Skeletal muscle tissue (tissue), 4 donors: Measurements from ENCODE around the gene GGCX. TPM values are rescaled to one million over a fixed set of nuclear protein-coding genes. Genes with fewer than 3 reads are reported as not detected.
"Not testable (repeated sequence)": the region's sequence is repeated elsewhere in the genome, so short reads cannot be mapped to it uniquely, and the experiment has no call there.

ENCODE experiments used
- H3K27ac ChIP-seq: one replicate; pipeline ENCODE4 v1.7.0; 2013; ENCODE audit warnings: mild to moderate bottlenecking, low read depth, low read length, inconsistent platforms
- H3K27me3 ChIP-seq, 3 donors: one replicate each; pipeline ENCODE4 v1.7.0; 2013; ENCODE audit warnings: low read length in 3 of 3; ENCODE audit not compliant: control insufficient read depth in 3 of 3, insufficient read depth in 3 of 3
- H3K36me3 ChIP-seq, 3 donors: one replicate each; pipeline ENCODE4 v1.7.0; 2013; ENCODE audit warnings: low read length in 3 of 3; ENCODE audit not compliant: control insufficient read depth in 3 of 3, insufficient read depth in 3 of 3
- H3K4me1 ChIP-seq, 3 donors: one replicate each; pipeline ENCODE4 v1.7.0; 2013; ENCODE audit warnings: low read length in 3 of 3, mild to moderate bottlenecking in 3 of 3; ENCODE audit not compliant: control insufficient read depth in 3 of 3, insufficient read depth in 3 of 3
- H3K4me3 ChIP-seq, 3 donors: one replicate each; pipeline ENCODE4 v1.7.0; 2013; ENCODE audit warnings: low read length in 3 of 3
- H3K9ac ChIP-seq, 3 donors: one replicate each; pipeline ENCODE4 v1.7.0; 2013; ENCODE audit warnings: low read length in 3 of 3, mild to moderate bottlenecking in 3 of 3, moderate library complexity in 2 of 3, low read depth in 1 of 3
- H3K9me3 ChIP-seq, 3 donors: one replicate each; pipeline ENCODE4 v1.7.0; 2013; ENCODE audit warnings: low read length in 3 of 3; ENCODE audit not compliant: control insufficient read depth in 3 of 3
- total RNA-seq: library from RNA; depleted of rRNA; stranded (reverse); fragments of >200 nt; gene quantifications from one replicate; pipeline ENCODE4 v1.2.3, GENCODE V29; 2014
- donor health status: Osteomylitis.

GGCX gene
- total RNA-seq, 1 donor from 2014 or later: 24.5 TPM

DNA sequence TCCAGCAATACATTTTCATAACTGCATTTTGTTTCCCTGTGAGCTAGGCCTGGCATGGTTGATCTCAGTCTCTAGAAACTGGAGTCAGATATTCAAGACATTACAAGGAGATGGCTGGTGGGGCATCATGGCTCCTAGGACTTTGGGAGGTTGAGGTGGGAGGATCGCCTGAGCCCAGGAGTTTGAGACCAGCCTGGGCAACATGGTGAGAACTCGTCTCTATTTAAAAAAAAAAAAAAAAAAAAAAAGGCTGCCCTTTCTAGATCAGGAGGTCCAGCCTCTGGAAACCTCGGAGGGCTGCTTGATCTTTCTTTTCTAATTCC lies 15.7 kb upstream of the GGCX start:
- Histone ChIP-seq H3K9ac (no peak overlapping the region), H3K27me3 (no peaks in the 10 kb centered on the region), H3K4me1 (peaks cover 23 to 33% (median 26%) of the 10 kb centered on the region in 3 donors), H3K36me3 (no peaks in the 10 kb centered on the region), H3K27ac (peak overlapping the region; percentile 76), H3K4me3 (peak overlapping the region in 1 of 3 donors; percentile 51), H3K9me3 (no peaks in the 10 kb centered on the region)

DNA sequence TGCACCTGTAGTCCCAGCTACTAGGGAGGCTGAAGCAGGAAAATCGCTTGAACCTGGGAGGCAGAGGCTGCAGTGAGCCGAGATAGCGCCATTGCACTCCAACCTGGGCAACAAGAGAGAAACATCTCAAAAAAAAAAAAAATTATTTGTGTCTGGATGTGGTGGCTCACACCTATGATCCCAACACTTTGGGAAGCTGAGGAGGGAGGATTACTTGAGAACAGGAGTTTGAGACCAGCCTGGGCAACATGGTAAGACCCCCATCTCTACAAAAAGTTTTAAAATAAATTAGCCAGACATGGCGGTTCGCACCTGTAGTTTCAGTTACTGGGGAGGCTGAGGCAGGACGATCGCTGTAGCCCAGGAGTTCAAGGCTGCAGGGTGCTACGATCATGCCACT lies 14.4 kb upstream of the GGCX start:
- H3K36me3 ChIP-seq: no peaks in the 10 kb centered on the region
- H3K27ac ChIP-seq: no peak overlapping the region
- H3K9ac ChIP-seq: no peak overlapping the region
- no peak overlapping the region for H3K4me3 ChIP-seq
- no peaks in the 10 kb centered on the region for H3K27me3 ChIP-seq
- no peaks in the 10 kb centered on the region for H3K9me3 ChIP-seq
- peaks cover 23 to 33% (median 26%) of the 10 kb centered on the region in 3 donors for H3K4me1 ChIP-seq

DNA sequence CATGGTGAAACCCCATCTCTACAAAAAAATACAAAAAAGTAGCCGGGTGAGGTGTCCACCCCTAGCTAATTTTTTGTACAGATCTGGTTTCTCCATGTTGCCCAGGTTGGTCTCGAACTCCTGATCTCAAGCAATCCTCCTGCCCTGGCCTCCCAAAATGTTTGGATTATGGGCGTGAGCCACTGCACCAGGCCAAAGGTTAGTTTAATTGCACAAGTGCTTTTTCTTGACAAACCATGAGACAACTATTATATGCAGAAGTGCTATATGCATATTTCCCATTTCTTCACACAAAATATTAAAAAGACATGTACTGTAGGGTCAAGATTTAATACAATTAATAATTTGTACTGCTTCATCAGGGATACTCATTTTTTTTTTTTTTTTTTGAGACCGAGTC lies 5.0 kb upstream of the GGCX start:
- H3K27me3 ChIP-seq: no peaks in the 10 kb centered on the region
- H3K36me3 ChIP-seq: no peaks in the 10 kb centered on the region
- H3K27ac ChIP-seq: no peak overlapping the region

DNA sequence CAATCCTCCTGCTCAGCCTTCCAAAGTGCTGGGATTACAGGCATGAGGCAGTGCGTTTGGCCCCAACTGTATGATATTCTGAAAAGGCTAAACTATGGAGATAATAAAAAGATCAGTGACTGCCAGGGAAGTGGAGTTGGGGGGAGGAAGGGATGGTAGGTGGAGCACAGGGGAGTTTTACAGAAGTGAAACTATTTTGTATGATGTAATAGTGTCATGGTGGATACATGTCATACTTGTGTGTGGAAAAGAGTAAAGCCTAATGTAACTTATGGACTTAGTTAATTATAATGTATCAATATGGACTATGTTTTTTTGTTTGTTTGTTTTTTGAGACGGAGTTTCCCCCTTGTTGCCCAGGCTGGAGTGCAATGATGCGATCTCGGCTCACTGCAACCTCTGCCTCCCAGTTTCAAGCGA lies 2.9 kb upstream of the GGCX start:
- Histone ChIP-seq H3K4me1 (peaks cover 10 to 20% (median 16%) of the 10 kb centered on the region in 3 donors), H3K9ac (no peak overlapping the region), H3K4me3 (no peak overlapping the region), H3K27ac (no peak overlapping the region), H3K9me3 (no peaks in the 10 kb centered on the region), H3K27me3 (no peaks in the 10 kb centered on the region), H3K36me3 (peaks cover 0 to 1% (median under 1%) of the 10 kb centered on the region in 3 donors)

More for the DNA sequence above, 5.0 kb upstream of the GGCX start:
- Histone ChIP-seq H3K4me3 (no peak overlapping the region), H3K4me1 (peaks cover 0 to 5% (median 2%) of the 10 kb centered on the region in 3 donors), H3K9ac (no peak overlapping the region), H3K9me3 (no peaks in the 10 kb centered on the region)

DNA sequence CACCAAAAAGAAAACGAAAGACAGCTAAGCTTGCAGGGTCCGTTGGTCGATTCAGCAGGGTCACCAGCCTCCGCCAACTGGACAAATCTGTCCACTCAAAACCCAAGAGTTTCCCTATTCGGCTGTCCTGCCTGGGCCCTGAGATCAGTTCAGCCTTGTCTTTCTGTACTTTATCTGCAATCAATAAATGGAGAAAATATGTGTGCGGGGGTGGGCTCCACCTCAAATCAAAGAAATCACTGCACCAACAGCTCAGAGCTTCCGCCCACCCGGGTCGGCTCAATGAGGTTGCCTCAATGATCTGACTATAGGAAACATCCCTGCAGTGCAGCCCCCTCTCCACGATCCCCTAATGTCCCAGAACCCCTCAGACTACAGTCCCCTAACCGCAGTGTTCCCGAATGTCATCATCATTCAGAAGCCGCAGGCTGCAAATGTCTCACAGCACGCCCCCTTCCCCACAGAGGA lies 447 bp downstream of the GGCX start:
- peak overlapping the region; percentile 80 for H3K27ac ChIP-seq
- no peaks in the 10 kb centered on the region for H3K9me3 ChIP-seq
- peaks cover 10 to 23% (median 16%) of the 10 kb centered on the region in 3 donors for H3K4me1 ChIP-seq
- H3K9ac ChIP-seq: peak overlapping the region; percentile 96 to 100 (median 98)
- no peaks in the 10 kb centered on the region for H3K27me3 ChIP-seq
- H3K36me3 ChIP-seq: peaks cover 12 to 16% (median 15%) of the 10 kb centered on the region in 3 donors
- peak overlapping the region; percentile 97 to 99 (median 97) for H3K4me3 ChIP-seq

DNA sequence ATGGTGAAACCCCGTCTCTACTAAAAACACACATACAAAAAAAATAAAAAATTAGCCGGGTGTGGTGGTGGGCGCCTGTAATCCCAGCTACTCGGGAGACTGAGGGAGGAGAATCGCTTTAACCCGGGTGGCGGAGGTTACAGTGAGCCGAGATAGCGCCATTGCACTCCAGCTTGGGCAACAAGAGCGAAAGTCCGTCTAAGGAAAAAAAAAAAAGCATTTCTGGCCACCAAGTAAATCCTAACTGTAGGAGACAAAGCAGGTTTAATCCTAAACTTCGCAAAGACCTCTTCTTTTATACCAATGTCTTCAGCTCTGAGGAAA lies 928 bp downstream of the GGCX start:
- Histone ChIP-seq H3K36me3 (peaks cover 14 to 17% (median 16%) of the 10 kb centered on the region in 3 donors), H3K9ac (peak overlapping the region; percentile 96 to 100 (median 98)), H3K4me1 (peaks cover 10 to 23% (median 16%) of the 10 kb centered on the region in 3 donors), H3K4me3 (peak overlapping the region; percentile 97 to 99 (median 97))
- not testable (repeated sequence) for H3K27ac ChIP-seq, H3K9me3 ChIP-seq, H3K27me3 ChIP-seq

DNA sequence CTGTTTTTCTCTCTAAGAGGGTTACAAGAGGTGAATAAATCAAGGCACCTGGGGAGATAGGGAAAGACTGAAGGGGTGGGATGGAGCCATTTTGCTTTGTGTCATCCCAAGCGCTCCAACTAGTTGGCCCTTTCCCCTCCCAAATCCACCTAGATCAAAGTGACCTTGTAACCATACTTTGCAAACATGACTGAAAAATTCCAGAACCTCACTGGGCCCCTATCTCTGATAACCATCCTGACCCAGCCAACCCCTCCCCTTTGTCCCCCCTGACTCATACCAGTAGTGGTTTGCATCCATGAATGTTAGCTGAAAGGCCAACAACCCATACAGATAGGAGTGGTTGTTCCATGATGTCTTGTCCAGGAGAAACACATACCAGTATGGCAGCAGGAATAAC lies 3.1 kb downstream of the GGCX start:
- Histone ChIP-seq H3K9ac (peak overlapping the region in 1 of 3 donors; percentile 11), H3K27ac (no peak overlapping the region), H3K9me3 (no peaks in the 10 kb centered on the region), H3K4me1 (peaks cover 10 to 23% (median 16%) of the 10 kb centered on the region in 3 donors), H3K27me3 (no peaks in the 10 kb centered on the region), H3K4me3 (no peak overlapping the region), H3K36me3 (peaks cover 30 to 37% (median 33%) of the 10 kb centered on the region in 3 donors)

DNA sequence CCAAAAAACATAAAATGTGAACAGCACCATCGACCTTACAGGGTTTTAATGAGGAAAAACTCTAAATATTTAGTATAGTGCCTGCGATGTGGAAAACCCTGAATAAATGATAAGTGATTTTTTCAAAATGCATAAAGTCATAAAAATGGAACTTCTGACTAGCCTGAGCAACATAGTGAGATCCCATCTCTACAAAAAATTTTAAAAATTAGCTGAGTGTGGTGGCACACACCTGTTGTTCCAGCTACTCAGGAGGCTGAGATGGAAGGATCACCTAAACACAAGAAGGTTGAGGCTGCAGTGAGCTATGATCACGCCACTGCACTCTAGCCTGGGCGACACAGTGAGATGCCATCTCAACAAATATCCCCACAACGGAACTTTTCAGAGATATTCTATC lies 4.2 kb downstream of the GGCX start:
- H3K36me3 ChIP-seq: peaks cover 40 to 45% (median 40%) of the 10 kb centered on the region in 3 donors
- H3K27me3 ChIP-seq: no peaks in the 10 kb centered on the region
- no peak overlapping the region for H3K27ac ChIP-seq
- no peak overlapping the region for H3K9ac ChIP-seq
- H3K9me3 ChIP-seq: no peaks in the 10 kb centered on the region
- no peak overlapping the region for H3K4me3 ChIP-seq
- H3K4me1 ChIP-seq: peaks cover 10 to 25% (median 16%) of the 10 kb centered on the region in 3 donors

DNA sequence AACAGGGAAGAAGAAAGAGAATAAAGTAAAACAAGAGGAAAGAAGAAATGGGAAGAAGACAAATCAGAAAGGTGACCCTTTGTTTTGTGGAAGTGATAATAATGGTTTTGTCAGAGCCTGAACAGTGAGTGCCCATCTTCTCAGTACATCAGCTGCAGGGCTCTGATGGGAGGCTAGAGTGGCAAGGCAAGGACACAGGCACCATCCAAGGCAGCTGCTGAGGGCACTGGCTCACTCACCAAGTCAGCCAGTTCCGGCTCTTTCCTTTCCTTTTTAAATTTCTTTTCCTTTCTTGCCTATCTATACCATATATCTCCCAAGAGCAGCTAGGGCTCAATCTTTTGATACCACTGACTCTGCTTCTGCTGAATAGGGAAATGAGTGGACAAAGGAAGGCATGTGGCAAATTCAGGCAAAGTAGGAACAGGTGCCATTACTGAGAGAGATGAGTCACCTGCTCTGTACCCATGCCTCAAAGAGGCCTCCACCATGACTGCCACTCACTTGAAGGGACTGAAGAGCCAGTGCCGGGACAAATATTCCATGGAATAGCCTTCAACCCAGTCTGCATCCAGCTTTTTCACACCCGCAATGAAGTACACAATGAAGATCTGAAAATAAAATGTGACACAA lies 6.2 kb downstream of the GGCX start:
- Histone ChIP-seq H3K4me1 (peaks cover 10 to 20% (median 19%) of the 10 kb centered on the region in 3 donors), H3K9ac (no peak overlapping the region), H3K4me3 (no peak overlapping the region), H3K9me3 (no peaks in the 10 kb centered on the region), H3K36me3 (peaks cover 49 to 64% (median 55%) of the 10 kb centered on the region in 3 donors), H3K27me3 (no peaks in the 10 kb centered on the region), H3K27ac (no peak overlapping the region)

DNA sequence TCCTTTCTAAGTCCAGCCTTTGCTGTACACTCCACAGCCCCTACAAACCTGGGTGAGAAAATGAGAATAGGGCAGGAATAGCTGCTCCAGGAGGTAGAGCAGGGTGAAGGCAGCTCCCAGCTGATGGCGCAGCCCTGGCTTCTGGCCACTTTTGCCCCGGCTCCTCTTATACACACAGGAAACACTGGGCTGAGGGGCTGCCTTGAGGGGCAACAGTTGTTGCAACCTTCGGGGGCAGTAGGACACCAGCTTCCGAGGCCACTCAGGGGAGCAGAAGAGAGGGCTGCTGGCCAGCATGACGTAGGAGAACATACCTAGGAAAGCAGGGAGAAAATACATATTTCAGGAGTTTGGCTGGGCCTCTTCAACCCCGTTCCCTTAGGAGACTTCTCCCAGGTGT lies 8.1 kb downstream of the GGCX start:
- no peaks in the 10 kb centered on the region for H3K9me3 ChIP-seq
- no peaks in the 10 kb centered on the region for H3K27me3 ChIP-seq
- peaks cover 43 to 64% (median 50%) of the 10 kb centered on the region in 3 donors for H3K36me3 ChIP-seq
- no peak overlapping the region for H3K9ac ChIP-seq
- H3K4me1 ChIP-seq: peaks cover 10 to 16% (median 11%) of the 10 kb centered on the region in 3 donors
- H3K27ac ChIP-seq: no peak overlapping the region
- H3K4me3 ChIP-seq: no peak overlapping the region
